GM12864 (cell line): Measurements from ENCODE around the gene PIK3R4.

Experiments
- DNase-seq: peaks from one replicate; pipeline ENCODE4 v3.0.0-alpha.2; 2011; ENCODE audit warnings: low read depth
- H3K4me3 ChIP-seq: 2 replicates; pipeline ENCODE4 v1.5.1; 2011; ENCODE audit warnings: mild to moderate bottlenecking, low read depth, low read length, control low read depth
- TF ChIP-seq, protein P1 (sequence below): IDR thresholded peaks from 2 replicates; pipeline ENCODE4 v1.5.1; 2011; ENCODE audit warnings: low read depth, mild to moderate bottlenecking, moderate library complexity, low read length, control low read depth, inconsistent platforms; ENCODE audit errors: missing control alignments

Gene PIK3R4

DNA sequence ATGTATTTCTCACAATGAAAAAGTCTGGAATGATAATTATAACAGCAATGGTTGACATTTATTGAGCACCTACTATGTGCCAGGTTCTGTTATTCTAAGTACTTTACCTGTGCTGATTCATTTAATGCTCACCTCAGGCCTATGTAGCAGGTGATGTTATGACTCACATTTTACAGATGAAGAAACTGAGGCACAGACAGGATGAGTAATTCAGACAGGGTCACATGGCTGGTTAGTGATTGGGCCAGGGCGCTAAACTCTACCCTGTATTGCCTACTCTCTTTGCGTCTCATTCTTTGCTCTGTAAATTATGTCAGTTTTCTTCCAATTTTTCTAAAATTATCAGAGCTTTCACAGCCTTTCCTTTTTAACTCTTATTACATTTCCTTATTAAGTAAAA lies 98.3 kb downstream of the PIK3R4 start:
- DNase-seq: no peak
- TF ChIP-seq, protein P1, sequence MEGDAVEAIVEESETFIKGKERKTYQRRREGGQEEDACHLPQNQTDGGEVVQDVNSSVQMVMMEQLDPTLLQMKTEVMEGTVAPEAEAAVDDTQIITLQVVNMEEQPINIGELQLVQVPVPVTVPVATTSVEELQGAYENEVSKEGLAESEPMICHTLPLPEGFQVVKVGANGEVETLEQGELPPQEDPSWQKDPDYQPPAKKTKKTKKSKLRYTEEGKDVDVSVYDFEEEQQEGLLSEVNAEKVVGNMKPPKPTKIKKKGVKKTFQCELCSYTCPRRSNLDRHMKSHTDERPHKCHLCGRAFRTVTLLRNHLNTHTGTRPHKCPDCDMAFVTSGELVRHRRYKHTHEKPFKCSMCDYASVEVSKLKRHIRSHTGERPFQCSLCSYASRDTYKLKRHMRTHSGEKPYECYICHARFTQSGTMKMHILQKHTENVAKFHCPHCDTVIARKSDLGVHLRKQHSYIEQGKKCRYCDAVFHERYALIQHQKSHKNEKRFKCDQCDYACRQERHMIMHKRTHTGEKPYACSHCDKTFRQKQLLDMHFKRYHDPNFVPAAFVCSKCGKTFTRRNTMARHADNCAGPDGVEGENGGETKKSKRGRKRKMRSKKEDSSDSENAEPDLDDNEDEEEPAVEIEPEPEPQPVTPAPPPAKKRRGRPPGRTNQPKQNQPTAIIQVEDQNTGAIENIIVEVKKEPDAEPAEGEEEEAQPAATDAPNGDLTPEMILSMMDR: no peak
- no peak overlapping the region for H3K4me3 ChIP-seq

DNA sequence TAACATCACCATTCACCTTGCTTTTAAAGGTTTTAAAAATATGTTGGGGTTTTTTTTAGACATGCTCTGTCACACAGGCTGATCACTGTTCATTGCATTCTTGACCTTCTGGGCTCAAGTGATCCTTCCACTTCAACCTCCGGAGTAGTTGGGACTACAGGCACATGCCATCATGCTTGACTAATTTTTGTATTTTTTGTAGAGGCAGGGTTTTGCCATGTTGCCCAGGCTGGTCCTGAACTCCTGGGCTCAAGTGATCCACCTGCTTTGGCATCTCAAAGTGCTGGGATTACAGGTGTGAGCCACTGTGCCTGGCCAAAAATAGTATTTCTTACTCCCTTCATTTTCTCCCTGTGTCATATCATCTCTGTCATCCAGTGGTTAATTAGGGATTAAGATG lies 101.4 kb downstream of the PIK3R4 start:
- no peak overlapping the region for H3K4me3 ChIP-seq
- TF ChIP-seq, protein P1: no peak
- DNase-seq: no peak

DNA sequence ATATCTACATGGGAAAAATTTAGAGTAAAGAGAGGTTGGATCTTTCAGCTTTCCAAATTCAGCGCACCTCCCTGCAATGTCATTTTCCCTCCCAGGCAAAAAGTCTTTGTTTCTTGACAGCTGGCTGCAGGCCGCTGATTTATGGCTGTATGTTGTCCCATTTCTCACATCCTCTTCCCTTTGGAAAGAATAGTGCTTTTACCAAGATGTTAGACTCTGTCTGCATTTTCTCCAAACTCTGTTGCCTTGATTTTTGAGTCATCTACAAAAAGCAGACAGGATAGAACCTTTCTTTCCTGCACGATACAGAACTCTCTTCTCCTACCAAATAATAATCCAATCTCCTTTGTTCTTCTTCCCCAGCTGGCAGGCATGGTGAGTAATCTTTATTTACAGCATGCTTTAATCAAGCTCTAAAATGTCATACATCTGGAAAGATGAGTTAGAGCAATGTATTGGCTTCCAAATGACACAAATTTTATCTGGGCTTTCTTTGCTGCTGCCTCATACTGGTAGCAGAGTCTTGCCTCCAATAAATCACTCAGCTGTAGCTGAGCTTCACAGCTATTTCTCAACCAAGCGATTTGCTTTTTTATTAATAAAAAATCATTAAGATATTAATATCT lies 101.9 kb downstream of the PIK3R4 start:
- TF ChIP-seq, protein P1: no peak
- no peak for DNase-seq
- no peak overlapping the region for H3K4me3 ChIP-seq

DNA sequence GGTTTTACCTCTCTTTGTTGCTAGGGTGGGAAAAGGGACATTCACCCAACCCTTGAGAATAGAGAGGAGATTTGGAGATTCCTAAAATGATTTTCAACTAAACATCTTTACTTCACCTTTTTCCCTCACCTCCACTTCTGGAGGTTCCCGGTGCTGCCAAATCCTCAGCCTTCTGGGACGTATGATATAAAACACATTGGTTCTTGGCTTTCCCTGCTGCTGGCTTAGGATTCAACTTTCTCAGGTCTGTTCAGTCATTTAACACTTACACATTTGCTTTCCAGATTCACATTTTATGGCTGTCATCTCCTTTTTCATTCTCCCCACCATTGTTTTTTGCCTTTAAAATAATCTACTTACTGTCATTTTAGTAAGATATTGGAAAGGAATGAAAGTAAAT lies 106.6 kb downstream of the PIK3R4 start:
- TF ChIP-seq, protein P1: no peak
- no peak for DNase-seq
- H3K4me3 ChIP-seq: no peak overlapping the region

DNA sequence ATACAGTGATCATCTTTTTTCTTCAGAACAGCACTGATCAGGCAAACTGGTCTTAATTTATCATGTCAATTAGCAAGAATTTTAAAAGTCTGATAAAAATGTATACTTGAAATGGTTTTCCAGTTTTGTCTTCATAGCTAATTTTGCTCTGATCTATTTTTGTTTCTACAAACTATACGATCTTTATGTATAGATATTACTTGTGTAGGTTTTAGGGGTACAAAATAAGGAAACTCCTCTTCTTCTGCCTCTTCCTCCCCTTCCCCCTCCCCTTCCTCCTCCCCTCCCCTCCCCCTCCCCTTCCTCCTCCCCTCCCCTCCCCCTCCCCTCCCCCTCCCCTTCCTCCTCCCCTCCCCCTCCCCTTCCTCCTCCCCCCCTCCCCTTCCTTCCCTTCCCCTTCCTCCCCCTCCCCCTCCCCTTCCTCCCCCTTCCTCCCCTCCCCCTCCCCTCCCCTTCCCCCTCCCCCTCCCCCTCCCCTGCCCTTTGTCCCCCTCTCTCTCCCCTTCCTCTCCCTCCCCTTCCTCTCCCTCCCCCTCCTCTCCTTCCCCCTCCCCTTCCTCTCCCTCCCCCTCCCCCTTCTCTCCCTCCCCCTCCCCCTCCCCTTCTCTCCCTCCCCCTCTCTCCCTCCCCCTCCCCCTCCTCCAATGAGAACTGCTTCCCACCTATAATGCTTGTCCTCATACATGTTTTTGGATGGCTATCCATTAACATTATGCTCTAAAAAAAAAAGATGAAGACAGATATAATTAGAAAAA lies 110.0 kb downstream of the PIK3R4 start:
- DNase-seq: no peak
- H3K4me3 ChIP-seq: no peak overlapping the region
- TF ChIP-seq, protein P1: no peak

DNA sequence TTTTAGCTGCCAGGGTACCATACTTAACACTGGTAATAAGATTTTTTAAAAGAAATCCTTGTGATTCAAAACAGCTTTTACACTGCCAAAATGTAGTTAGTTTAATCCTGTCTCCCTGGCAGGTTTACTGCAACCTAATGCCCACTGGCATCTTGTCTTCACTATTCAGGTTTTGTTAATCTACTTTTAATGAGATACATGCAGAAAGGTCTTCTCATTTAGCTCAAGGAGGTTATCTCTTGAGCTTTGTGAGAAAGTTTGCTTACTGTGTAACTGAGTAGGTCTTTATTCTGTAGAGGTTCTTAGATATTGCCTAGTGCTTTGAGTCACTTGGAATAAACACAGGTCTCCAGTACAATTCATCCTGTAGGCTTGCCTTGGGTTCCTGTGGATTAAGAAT lies 110.7 kb downstream of the PIK3R4 start:
- H3K4me3 ChIP-seq: no peak overlapping the region
- TF ChIP-seq, protein P1: no peak
- DNase-seq: no peak

DNA sequence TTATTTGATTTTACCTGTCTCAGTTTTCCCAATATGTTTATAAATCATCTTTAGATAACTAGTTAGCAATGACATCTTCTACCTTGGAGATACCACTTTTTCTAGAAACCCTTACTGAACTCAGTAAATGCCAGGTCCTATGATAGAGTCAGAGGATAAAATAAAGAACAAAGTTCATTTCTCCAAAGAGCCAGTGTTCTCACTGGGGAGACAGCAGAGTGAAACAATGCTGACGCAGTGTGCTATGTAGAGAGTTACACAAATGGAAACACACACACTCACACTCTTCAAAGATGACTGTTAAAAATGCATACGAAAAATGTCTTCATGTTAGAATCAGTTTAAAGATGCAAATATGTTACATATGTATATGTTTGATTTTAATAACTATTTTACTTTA lies 111.3 kb downstream of the PIK3R4 start:
- no peak overlapping the region for H3K4me3 ChIP-seq
- TF ChIP-seq, protein P1: no peak
- no peak for DNase-seq
